Thymus (tissue), 11 donors: ENCODE data around the gene CACNA2D1. TPM values are rescaled to one million over a fixed set of nuclear protein-coding genes. Genes with fewer than 3 reads are reported as not detected.

Experiments used
- DNase-seq, 9 donors: peaks; one replicate each; pipeline ENCODE4 v3.0.0-alpha.2; 2013; ENCODE audit warnings: low spot score in 9 of 9, low read depth in 6 of 9, missing footprints in 1 of 9
- H3K27ac ChIP-seq, 2 donors: one replicate each; pipeline ENCODE4 v1.5.1; 2013; ENCODE audit warnings: control low read depth in 1 of 2, low read depth in 1 of 2, low read length in 1 of 2, mild to moderate bottlenecking in 1 of 2, moderate library complexity in 1 of 2
- H3K27me3 ChIP-seq, 2 donors: one replicate each; pipeline ENCODE4 v1.5.1; 2013; ENCODE audit warnings: low read length in 1 of 2; ENCODE audit not compliant: control insufficient read depth in 2 of 2, insufficient read depth in 1 of 2
- H3K36me3 ChIP-seq, 2 donors: one replicate each; pipeline ENCODE4 v1.5.1; 2013; ENCODE audit warnings: low read length in 1 of 2, mild to moderate bottlenecking in 1 of 2, moderate library complexity in 1 of 2; ENCODE audit not compliant: control insufficient read depth in 2 of 2, insufficient read depth in 2 of 2
- H3K4me1 ChIP-seq, 2 donors: one replicate each; pipeline ENCODE4 v1.5.1; 2013; ENCODE audit warnings: low read length in 2 of 2; ENCODE audit not compliant: control insufficient read depth in 2 of 2, insufficient read depth in 2 of 2
- H3K4me3 ChIP-seq, 2 donors: one replicate each; pipeline ENCODE4 v1.5.1; 2013; ENCODE audit warnings: low read length in 2 of 2, control low read depth in 1 of 2, mild to moderate bottlenecking in 1 of 2
- H3K9me3 ChIP-seq, 2 donors: one replicate each; pipeline ENCODE4 v1.5.1; 2013; ENCODE audit warnings: low read length in 1 of 2, mild to moderate bottlenecking in 1 of 2; ENCODE audit not compliant: control insufficient read depth in 2 of 2, insufficient read depth in 1 of 2
- WGBS: extraction: QIAGEN DNeasy Blood & Tissue Kit; methylation state at CpG from one replicate; pipeline ENCODE4 v1.1.7; 2013; 5-methylcytosine and 5-hydroxymethylcytosine counted together
- polyA plus RNA-seq: library from polyadenylated mRNA; stranded (reverse); fragments of 200-250 nt; gene quantifications from one replicate; pipeline ENCODE4 v1.2.3, GENCODE V29; 2013
- total RNA-seq: library from RNA; stranded (reverse); fragments of 120-200 nt; gene quantifications from one replicate; pipeline ENCODE4 v1.2.4, GENCODE V29; 2013
- donor health status: healthy.

Gene CACNA2D1
- total and polyA plus RNA-seq, 2 donors, result 5.7 to 8.4 TPM

DNA sequence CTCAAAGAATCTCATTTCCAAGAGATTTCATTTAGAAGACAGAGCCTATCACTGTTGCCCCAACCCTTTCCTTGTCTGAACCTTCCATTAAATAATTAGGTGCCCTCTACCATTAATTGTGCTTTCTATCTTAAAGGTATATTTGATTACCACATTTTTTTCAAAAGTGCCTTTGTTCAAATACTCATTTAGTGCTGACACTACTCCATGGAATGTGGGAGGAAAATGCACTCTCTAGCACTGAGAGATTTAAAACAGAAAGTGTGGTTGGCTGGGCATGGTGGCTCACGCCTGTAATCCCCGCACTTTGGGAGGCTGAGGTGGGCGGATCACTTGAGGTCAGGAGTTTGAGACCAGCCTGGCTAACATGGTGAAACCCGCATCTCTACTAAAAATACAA lies 119.8 kb downstream of the CACNA2D1 start:
- Histone ChIP-seq H3K4me1 (no peaks in the 10 kb centered on the region), H3K27ac (no peak overlapping the region), H3K9me3 (no peaks in the 10 kb centered on the region), H3K27me3 (no peaks in the 10 kb centered on the region), H3K4me3 (no peak overlapping the region), H3K36me3 (no peaks in the 10 kb centered on the region)
- DNase-seq, result no peak
- 97% methylated on average over 4 of the region's 4 CpGs for WGBS

DNA sequence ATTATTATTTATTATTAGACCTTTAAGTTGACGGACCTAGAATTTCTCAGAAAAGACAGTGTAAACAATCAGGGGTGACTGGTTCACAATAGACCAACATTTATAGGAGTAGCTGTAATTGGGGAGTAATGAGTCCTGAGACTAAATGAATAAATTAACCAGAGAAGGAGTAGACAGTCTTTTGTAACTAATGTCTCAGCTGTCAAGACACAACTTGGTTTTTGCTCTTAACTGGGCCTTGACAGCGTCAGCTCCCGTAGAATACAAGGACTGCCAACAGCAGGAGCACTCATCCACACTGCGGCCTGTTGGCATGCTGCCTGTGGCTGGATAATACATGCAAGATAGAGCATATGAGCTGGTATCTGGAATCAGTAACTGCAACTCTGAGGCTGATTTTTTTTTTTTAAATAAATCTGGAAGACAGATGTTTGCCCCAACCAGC lies 123.9 kb downstream of the CACNA2D1 start:
- 91% methylated on average over 4 of the region's 4 CpGs for WGBS
- peak in 3 of 9 donors; percentile 1 to 6 (median 2) for DNase-seq
- no peaks in the 10 kb centered on the region for H3K9me3 ChIP-seq

DNA sequence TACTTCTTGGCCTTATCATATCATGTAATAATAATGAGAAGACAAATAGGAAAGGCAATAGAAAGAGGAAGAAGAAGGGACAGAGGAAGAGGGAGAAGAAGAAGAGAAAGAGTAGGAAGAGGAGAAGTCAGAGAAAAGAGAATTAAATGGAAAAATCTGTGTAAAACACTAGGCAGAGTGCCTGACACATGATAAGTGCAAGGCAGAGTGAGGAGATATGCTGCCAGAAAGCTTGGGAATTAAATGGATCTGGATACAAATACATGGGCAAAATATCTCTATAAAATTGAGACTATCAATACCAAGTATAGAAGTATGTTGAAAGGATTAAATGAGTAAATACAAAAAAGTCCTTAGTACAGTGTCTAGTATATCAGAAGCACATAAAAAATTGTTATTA lies 124.8 kb downstream of the CACNA2D1 start:
- DNase-seq, result no peak
- Histone ChIP-seq H3K4me1 (no peaks in the 10 kb centered on the region), H3K27me3 (no peaks in the 10 kb centered on the region), H3K27ac (no peak overlapping the region), H3K9me3 (no peaks in the 10 kb centered on the region), H3K36me3 (no peaks in the 10 kb centered on the region), H3K4me3 (no peak overlapping the region)

More for the DNA sequence above, 123.9 kb downstream of the CACNA2D1 start:
- no peaks in the 10 kb centered on the region for H3K4me1 ChIP-seq
- H3K36me3 ChIP-seq, result no peaks in the 10 kb centered on the region
- H3K27ac ChIP-seq, result no peak overlapping the region
- H3K4me3 ChIP-seq, result no peak overlapping the region
- H3K27me3 ChIP-seq, result no peaks in the 10 kb centered on the region

DNA sequence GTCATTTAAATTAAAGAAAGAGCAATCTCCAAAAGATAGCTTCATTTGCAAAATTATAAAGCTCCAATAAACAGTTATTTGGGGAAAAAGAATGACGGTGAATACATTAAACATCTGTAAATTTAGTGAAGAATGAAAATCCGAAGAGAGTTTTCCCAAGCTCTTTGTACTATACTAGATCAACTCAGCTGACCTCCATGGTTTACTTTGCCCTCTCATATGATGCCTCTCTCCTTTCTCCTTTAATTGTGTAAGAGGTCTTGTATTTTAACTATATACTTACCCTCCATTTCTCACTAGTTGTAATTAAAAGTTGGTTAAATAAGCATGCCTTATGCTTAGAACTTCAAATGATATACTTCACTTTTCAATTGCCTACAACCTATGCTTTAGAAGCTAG lies 125.8 kb downstream of the CACNA2D1 start:
- WGBS, result 92% methylated on average over 2 of the region's 2 CpGs

DNA sequence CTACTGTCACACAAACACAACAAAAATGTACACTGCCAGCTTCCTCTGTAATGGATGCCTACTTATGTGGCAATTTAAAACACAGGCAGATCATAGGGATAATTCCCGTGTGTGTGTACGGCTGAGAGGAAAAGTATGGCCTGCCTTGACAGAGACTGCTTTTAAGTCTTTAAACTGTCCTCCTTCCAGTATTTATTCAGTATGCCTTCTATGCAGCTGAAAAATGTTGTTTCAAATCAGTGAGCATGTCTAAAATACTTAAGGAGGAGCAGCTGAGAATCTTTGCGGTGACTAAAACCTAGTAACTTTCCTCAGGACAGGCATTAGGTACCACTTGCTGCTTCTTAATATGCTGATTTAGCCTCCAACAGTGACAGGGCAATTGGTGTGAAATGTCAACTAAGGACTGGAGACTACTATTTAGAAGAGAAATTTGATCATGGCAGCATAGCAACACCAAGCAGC lies 126.3 kb downstream of the CACNA2D1 start:
- 94% methylated on average over 3 of the region's 3 CpGs for WGBS
- DNase-seq, result no peak
- Histone ChIP-seq H3K36me3 (no peaks in the 10 kb centered on the region), H3K27me3 (no peaks in the 10 kb centered on the region), H3K4me1 (no peaks in the 10 kb centered on the region), H3K9me3 (no peaks in the 10 kb centered on the region), H3K4me3 (no peak overlapping the region), H3K27ac (no peak overlapping the region)

More for the DNA sequence above, 125.8 kb downstream of the CACNA2D1 start:
- H3K36me3 ChIP-seq, result no peaks in the 10 kb centered on the region
- H3K27ac ChIP-seq, result no peak overlapping the region
- no peaks in the 10 kb centered on the region for H3K4me1 ChIP-seq
- H3K4me3 ChIP-seq, result no peak overlapping the region
- H3K9me3 ChIP-seq, result no peaks in the 10 kb centered on the region
- DNase-seq, result no peak
- no peaks in the 10 kb centered on the region for H3K27me3 ChIP-seq

DNA sequence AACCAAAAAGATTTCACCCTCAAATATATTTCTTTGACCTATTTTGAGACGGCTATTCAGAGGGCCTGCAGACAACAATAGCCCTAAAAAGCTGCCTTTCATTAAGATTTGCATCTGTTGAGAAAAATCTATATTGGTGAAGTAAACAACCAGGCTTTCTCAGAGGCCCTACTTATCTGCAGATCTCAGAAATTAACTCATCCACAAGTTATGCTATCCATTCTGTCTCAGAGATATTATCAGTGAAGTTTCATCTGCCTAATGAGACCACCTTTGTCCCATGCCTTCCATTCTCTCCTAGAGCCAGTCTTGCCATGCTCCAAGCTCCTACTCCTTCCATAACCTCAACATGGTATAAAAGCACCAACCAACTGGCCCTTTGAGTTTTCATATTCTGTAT lies 130.3 kb downstream of the CACNA2D1 start:
- Histone ChIP-seq H3K27ac (no peak overlapping the region), H3K4me1 (no peaks in the 10 kb centered on the region), H3K9me3 (no peaks in the 10 kb centered on the region), H3K36me3 (no peaks in the 10 kb centered on the region), H3K4me3 (no peak overlapping the region), H3K27me3 (no peaks in the 10 kb centered on the region)
- DNase-seq, result no peak
- 99% methylated on average over 1 of the region's 1 CpG for WGBS

DNA sequence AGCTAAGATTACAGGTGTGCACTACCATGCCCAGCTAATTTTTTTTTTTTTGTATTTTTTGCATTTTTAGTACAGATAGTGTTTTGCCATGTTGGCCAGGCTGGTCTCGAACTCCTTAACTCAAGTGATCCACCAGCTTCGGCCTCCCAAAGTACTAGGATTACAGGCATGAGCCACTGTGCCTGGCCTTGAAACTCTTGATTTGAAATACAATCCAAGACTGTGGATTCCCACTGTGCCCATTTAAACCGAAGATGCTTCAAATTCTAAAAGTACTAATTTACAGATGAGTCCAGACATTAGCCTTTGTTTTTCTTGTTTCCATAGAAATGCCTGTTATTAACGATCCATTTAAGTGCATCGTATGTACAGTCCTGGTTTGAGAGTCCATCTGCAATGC lies 130.9 kb downstream of the CACNA2D1 start:
- Histone ChIP-seq H3K36me3 (no peaks in the 10 kb centered on the region), H3K27ac (no peak overlapping the region), H3K27me3 (no peaks in the 10 kb centered on the region), H3K4me1 (no peaks in the 10 kb centered on the region), H3K4me3 (no peak overlapping the region), H3K9me3 (no peaks in the 10 kb centered on the region)
- WGBS, result 94% methylated on average over 5 of the region's 5 CpGs
- no peak for DNase-seq

DNA sequence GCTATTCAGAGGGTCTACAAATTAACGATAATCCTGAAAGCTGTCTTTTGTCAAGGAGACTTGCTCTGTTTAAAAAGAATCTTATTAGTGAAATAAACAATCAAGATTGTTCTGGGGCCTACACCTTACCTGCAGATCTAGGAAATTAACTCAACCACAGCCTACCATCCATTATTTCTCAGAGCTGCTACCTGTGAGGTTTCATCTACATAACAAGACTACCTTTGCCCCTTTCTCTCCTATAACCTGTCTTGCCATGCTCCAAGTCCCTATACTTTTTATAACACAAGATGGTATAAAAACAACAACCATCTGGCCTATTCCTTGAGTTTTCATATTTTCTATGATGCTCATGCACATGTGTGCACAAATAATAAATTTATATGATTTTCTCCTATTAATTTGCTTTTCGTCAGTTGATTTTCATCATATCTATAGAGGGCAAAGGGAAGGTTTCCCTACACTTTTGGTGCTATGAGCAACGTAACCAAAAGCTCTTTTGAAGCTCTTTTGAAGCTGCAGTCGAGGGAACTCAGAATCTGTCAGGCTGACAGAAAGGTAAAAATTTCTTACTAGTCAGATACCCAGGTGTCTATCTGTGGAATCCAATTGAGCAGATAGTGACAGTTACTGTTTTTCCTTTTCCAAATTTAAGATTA lies 138.1 kb downstream of the CACNA2D1 start:
- DNase-seq, result no peak

DNA sequence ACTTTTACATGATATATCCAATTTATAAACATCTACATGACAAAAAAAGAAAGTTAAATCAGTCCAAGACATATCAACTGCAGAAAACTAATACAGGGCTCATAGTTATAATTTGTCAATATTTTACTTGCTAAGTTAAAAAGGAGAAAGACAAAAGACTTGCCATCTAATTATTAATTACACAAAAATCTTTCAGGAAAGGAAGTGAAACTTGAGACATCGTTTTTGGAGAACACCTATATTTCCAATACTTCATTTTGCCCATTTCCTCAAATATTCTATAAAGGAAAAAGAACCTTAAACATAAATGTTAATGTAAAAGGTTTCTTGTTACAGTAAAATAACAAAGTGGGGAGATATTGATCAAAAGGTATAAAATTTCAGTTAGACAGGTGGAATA lies 148.7 kb downstream of the CACNA2D1 start:
- 78% methylated on average over 1 of the region's 1 CpG for WGBS
- DNase-seq, result no peak
- no peak overlapping the region for H3K4me3 ChIP-seq
- H3K36me3 ChIP-seq, result no peaks in the 10 kb centered on the region
- H3K27ac ChIP-seq, result no peak overlapping the region
- no peaks in the 10 kb centered on the region for H3K4me1 ChIP-seq
- H3K9me3 ChIP-seq, result no peaks in the 10 kb centered on the region
- H3K27me3 ChIP-seq, result no peaks in the 10 kb centered on the region

More for the DNA sequence above, 138.1 kb downstream of the CACNA2D1 start:
- no peaks in the 10 kb centered on the region for H3K36me3 ChIP-seq
- WGBS, result 91% methylated on average over 4 of the region's 4 CpGs
- no peaks in the 10 kb centered on the region for H3K9me3 ChIP-seq
- H3K27me3 ChIP-seq, result no peaks in the 10 kb centered on the region
- H3K4me3 ChIP-seq, result no peak overlapping the region
- H3K27ac ChIP-seq, result no peak overlapping the region
- no peaks in the 10 kb centered on the region for H3K4me1 ChIP-seq
